Activated CD4-positive, alpha-beta T cell treated with anti-CD3 and anti-CD28 coated beads, Interleukin-2, amount 50 U/mL, for 4 hours (primary cell): ENCODE data around the gene MTMR6.

ENCODE experiments used
- DNase-seq, 2 experiments: peaks; one replicate each; pipeline ENCODE4 v3.0.0-alpha.2; 2020

The MTMR6 gene

GRCh38 chr13:25276748-25277147 is 10.5 kb downstream of the MTMR6 start:
- DNase-seq = no peak

DNA sequence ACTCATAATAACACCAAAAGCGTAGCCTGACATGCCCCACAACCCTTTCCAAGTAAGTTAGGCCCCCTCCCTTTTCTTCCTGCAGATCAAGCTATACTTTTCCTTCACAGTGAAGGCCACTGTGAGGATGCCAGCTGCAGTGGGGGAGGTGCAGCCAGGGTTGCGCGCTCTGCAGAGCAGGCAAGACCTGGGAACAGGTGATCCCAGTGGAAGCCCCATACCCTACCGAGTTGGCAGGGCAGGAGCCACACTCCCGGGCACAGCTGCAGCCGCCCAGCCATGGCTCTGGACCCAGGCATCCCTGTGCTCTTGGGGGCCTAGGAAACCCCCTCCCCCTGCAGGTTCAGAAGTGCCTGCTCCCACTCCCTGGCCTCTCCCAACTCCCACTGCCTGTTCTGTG is 18.7 kb downstream of the MTMR6 start:
- DNase-seq = no peak

DNA sequence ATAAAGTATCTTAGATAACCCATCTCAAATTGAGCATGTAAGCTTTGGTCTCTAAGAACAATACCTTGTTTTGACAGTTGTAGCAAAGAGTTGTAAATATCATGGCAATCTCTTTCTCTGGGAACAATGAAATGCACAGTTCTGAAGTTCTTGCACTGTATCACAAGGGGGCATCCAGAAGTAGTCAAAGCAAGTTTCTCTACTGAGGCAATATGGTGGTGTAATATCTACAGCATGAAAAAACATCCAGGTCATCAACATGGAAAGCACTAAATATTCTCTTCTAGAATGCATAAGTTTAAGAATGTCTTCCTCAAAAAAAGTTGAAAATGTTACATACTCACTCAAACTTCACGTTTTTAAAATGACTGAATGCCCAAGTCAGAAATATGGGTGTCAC is 19.6 kb downstream of the MTMR6 start:
- no peak for DNase-seq

GRCh38 chr13:25266706-25267105 is 20.6 kb downstream of the MTMR6 start:
- DNase-seq = no peak

GRCh38 chr13:25262261-25262660 is 25.0 kb downstream of the MTMR6 start:
- DNase-seq = no peak

- DNase-seq = no peak
Observed at GRCh38 chr13:25253702-25254101, 33.6 kb downstream of the MTMR6 start.

- DNase-seq = no peak
Observed at GRCh38 chr13:25252752-25253151, 34.5 kb downstream of the MTMR6 start.

DNA sequence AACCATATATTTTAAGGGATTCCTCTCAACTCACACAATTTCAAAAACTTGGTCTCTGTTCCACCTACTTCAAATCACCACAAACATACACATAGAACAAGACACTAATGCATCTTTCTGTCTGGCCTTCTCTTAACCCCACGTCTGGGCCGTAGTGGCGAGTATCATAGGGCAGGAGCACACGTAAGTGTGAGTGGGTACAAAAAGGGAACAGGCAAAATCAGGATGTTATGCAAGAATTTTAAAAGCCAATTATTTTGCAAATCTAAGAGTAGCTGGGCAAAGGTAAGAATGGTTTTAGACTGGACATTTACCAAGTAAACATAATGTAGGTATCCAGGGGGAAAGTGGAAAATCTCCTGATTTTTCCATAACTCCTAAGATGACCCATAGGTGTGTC is 35.1 kb downstream of the MTMR6 start:
- DNase-seq = no peak

- DNase-seq = no peak
Observed at GRCh38 chr13:25249001-25249543, 38.2 kb downstream of the MTMR6 start.

- DNase-seq = no peak
Observed at GRCh38 chr13:25248071-25248470, 39.2 kb downstream of the MTMR6 start.

DNA sequence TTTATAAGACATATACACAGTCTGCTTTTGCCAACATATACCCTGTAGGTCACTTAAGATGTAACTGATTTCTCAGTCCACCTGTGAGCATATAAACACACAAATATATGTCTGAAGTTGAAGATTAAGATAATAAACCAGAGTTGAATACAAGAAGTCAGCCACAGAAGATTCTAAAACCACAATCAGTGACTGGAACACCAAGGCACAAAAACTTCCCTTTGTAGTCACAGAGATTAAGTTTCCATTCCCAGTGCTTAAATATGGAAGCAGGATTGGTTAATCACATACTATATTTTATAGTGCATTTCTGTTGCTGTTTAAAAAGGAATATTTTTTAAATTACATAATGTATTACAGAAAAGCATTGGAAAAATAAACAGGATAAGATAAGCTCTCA is 39.9 kb downstream of the MTMR6 start:
- DNase-seq = no peak

GRCh38 chr13:25244123-25244522 is 43.2 kb downstream of the MTMR6 start:
- no peak for DNase-seq

DNA sequence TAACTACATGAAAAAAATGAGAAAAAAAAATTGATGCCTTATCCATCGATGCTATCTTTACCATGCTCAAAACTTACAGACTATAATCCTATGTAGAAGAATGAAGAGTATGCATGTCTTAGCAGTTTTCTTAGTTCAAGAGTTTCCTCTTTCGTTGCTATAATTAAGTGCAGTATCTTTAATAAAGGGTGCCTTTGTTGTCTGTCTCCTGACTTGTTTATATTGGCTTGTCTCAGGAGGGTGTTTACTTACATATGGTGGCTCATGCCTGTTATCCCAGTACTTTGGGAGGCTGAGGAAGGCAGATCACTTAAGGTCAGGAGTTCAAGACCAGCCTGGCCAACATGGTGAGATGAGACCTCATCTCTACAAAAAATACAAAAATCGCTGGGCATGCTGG is 44.3 kb downstream of the MTMR6 start:
- DNase-seq = no peak

GRCh38 chr13:25241007-25241406 is 46.3 kb downstream of the MTMR6 start:
- DNase-seq = no peak

GRCh38 chr13:25237083-25237482 is 50.2 kb downstream of the MTMR6 start:
- DNase-seq = no peak

DNA sequence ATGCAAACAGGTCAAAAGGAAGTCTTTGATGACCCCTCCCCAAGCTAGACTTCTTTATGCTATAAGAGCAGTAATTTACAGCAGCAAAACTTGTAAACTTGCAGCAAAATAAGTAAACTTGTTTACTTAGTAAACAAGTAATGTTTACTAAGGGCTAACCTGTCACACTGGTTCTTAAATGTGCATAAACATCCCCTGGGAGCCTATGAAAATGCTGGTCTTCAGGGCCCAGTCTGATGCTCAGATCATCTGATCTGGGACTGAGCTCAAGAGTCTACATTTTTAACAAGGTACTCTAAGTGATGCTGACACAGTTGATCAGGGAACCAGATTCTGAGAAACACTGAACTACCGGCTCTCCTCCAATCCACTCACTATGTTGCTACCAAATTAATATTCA is 53.4 kb downstream of the MTMR6 start:
- no peak for DNase-seq

GRCh38 chr13:25232937-25233515 is 54.3 kb downstream of the MTMR6 start:
- no peak for DNase-seq

DNA sequence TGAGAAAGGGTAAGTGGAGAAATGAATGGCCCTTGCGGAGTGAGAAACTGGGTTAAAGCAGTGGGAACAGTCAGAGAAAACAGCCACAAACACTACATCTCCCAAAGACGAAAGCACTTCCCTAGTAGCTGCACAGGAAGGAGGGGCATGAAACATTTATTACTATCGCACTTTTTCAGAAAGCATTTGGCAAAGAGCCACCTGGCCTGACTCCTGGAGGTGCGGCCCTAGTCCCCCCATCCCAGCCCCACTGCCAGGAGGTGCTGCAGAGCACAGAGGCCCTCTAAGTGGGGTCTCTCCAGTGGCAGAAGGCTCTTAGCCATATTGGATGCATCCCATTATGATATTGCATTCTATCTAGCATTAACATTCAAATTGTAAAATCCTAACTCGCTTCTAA is 55.8 kb downstream of the MTMR6 start:
- no peak for DNase-seq

DNA sequence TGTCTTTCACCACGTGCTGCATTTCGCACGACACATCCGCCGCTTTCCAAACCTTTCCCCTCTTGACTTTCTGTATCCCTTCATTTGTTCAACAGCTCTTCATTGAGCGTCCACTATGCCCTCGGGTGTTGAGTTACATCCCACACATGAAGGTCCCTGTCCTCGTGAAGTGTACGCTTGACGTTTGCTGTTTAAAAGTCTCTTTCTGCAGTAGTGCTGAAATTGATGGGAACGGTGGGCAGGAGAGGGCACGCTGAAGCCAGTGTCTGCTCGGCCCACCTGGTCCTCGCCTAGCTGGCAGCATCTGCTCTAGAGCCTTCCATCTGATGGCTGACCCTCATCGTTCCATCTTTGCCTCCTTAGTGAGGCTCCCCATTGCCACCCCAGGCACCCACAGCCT is 59.6 kb downstream of the MTMR6 start:
- DNase-seq = no peak

- no peak for DNase-seq
Observed at GRCh38 chr13:25225970-25226369, 61.3 kb downstream of the MTMR6 start.

GRCh38 chr13:25224151-25224550 is 63.1 kb downstream of the MTMR6 start:
- DNase-seq = no peak

GRCh38 chr13:25222740-25223139 is 64.5 kb downstream of the MTMR6 start:
- DNase-seq = no peak

DNA sequence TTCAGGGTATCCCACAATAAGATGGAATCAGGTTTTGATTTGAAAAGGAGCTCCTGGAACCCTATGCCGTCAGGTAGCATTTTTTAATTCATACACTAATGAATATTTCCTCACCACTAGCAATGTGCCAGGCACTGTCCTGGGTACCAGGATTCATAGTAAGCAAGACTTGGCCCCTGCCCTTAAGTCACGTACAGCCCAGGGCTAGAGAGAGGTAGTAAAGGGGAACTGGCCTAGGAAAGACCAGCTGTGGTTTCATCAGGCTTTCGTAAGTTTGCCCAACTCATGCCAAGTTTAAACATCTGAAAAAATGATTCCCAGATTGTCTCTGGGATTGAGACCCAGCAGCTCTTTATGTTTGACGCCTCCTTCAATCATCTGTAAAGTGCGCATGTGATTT is 69.3 kb downstream of the MTMR6 start:
- DNase-seq = no peak

DNA sequence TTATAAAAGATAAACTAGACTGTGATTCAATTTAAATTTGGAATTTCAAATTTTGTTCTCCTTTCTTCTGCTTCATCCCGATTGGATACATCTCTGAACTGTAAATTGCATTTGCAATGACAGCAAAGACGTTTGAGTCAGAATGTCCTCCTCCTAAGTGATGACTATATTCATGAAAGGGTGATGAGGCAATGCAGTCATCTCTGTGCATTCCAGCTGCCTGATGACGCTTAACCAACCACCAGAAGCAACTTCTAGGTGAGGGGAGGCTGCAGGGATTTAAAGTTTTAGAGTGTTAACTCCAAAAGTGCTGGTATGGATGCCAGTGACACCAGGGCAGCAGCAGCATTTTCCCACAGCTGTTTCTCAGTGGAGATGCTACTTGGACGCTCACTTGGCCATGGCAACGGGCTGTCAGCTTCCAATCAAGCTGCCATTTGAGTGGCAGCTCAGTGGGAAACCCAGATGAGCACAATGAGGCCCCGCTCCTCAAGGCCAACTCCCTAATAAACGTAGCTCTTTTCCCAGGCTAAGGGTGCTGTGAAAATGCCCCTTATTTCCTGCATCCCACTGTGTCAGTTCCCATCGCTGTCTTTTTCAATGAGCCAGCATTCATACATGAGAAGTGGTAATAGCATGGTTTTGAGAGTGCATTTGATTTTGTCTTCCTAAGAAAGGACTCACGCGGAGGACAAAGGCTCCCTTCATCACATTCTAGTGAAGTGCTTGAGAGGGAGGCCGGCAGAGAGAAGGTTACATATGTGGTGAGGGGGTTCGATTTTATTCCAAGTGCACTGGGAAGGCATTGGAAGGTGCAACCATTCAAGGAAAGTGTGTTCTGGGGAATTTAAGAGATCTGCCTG is 70.0 kb downstream of the MTMR6 start:
- no peak for DNase-seq

DNA sequence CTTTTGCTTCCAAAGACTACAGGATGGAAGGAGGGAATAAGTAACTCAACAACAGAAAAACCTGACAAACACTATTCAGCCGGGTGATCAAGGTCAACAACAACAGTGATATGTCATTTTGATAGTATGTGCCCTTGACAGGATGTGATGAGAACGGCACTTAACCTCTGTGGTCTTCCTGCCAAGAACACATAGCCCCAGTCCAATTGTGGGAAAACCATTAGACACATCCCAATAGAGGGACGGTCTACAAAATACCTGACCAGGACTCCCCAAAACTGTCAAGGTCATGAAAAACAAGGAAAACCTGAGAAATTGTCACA is 72.1 kb downstream of the MTMR6 start:
- DNase-seq = no peak
